GM12878 (cell line): Measurements from ENCODE around the gene STX8. TPM values are rescaled to one million over a fixed set of nuclear protein-coding genes. Genes with fewer than 3 reads are reported as not detected.

Experiments
- ATAC-seq: fragments of 200-7000 bp; cut with Tn5 transposase; 3 replicates; pipeline ENCODE4 v1.9.1; 2020; ENCODE audit warnings: mild to moderate bottlenecking, moderate library complexity
- BruUV-seq: library from RNA; stranded (reverse); fragments of 400-500 nt; replicated peaks from 2 replicates; lab custom pipeline; 2021; lab: Mats Ljungman, UMichigan
- CTCF ChIA-PET: fragments of 300-600 bp; sonication (Branson Sonifier 250); formaldehyde crosslinking; extraction: SDS; loops from one replicate; lab custom pipeline; 2021; ENCODE audit warnings: inconsistent platforms; lab: Yijun Ruan, JAX
- POLR2A ChIA-PET: fragments of 350-600 bp; formaldehyde crosslinking; extraction: SDS; loops from one replicate; lab custom pipeline; 2021; ENCODE audit warnings: inconsistent platforms; lab: Charles Lee
- RAD21 ChIA-PET: fragments of 300-600 bp; sonication (Branson Sonifier 250); formaldehyde crosslinking; loops from one replicate; lab custom pipeline; 2023; ENCODE audit warnings: antibody characterized with exemption; ENCODE audit not compliant: unreplicated experiment; lab: Charles Lee
- SMC1A ChIA-PET: fragments of 300-600 bp; sonication (Branson Sonifier 250); formaldehyde crosslinking; loops from one replicate; lab custom pipeline; 2023; ENCODE audit not compliant: unreplicated experiment, uncharacterized antibody; lab: Charles Lee
- DNase-seq: peaks from one replicate; pipeline ENCODE4 v3.0.0-alpha.2; 2011; ENCODE audit warnings: low read depth, low spot score
- FAIRE-seq: peaks from 3 replicates; lab custom pipeline; 2011; peaks lifted over from hg19 to GRCh38; lab: Jason Lieb, UNC
- H2AFZ ChIP-seq: 2 replicates; pipeline ENCODE4 v1.6.0; 2011; ENCODE audit warnings: low read depth, low read length, control low read depth; ENCODE audit not compliant: control insufficient read depth
- H3K27ac ChIP-seq: 2 replicates; pipeline ENCODE4 v1.5.1; 2011; ENCODE audit warnings: control low read depth; ENCODE audit not compliant: control insufficient read depth, insufficient read depth
- H3K27me3 ChIP-seq, 2 experiments: replicated peaks in 1 of 2; 2 replicates each; pipeline versions ENCODE4 v1.6.0 to v1.6.1; 2011; ENCODE audit warnings: low read length in 1 of 2; ENCODE audit not compliant: control insufficient read depth in 2 of 2, insufficient read depth in 2 of 2
- H3K36me3 ChIP-seq, 2 experiments: 2 replicates each; pipeline ENCODE4 v1.5.1; 2011; ENCODE audit warnings: low read length in 1 of 2; ENCODE audit not compliant: control insufficient read depth in 2 of 2, insufficient read depth in 2 of 2
- H3K4me1 ChIP-seq: 2 replicates; pipeline ENCODE4 v1.6.1; 2011; ENCODE audit warnings: mild to moderate bottlenecking, low read length, moderate library complexity, mixed read lengths; ENCODE audit not compliant: control insufficient read depth, insufficient read depth
- H3K4me2 ChIP-seq: 2 replicates; pipeline ENCODE4 v1.6.0; 2011; ENCODE audit warnings: control low read depth; ENCODE audit not compliant: control insufficient read depth, insufficient read depth
- H3K4me3 ChIP-seq: fragments of 200-600 bp; sonication (generic); 2 replicates; pipeline ENCODE4 v1.5.1; 2016
- H3K79me2 ChIP-seq: 2 replicates; pipeline ENCODE4 v1.6.0; 2011; ENCODE audit warnings: low read length; ENCODE audit not compliant: control insufficient read depth, insufficient read depth
- H3K9ac ChIP-seq: 2 replicates; pipeline ENCODE4 v1.8.0; 2011; ENCODE audit warnings: low read length, control low read depth, mixed read lengths; ENCODE audit not compliant: control insufficient read depth, insufficient read depth
- H3K9me3 ChIP-seq: replicated peaks from 3 replicates; pipeline ENCODE4 v1.5.1; 2011; ENCODE audit warnings: mild to moderate bottlenecking, low read length; ENCODE audit not compliant: control insufficient read depth, insufficient read depth
- H4K20me1 ChIP-seq: 2 replicates; pipeline ENCODE4 v1.6.0; 2011; ENCODE audit not compliant: control insufficient read depth, insufficient read depth
- BACH1 ChIP-seq: fragments of 450-650 bp; IDR thresholded peaks from 2 replicates; pipeline ENCODE4 v1.6.1; 2017; ENCODE audit warnings: mild to moderate bottlenecking, borderline replicate concordance
- CHD1 ChIP-seq: IDR thresholded peaks from 2 replicates; pipeline ENCODE4 v1.6.1; 2012; ENCODE audit warnings: low read depth, low read length, improper control_type of control experiment
- FOXK2 ChIP-seq: fragments of 450-650 bp; IDR thresholded peaks from 2 replicates; pipeline ENCODE4 v1.6.1; 2017; ENCODE audit warnings: mild to moderate bottlenecking, moderate library complexity
- GATAD2B ChIP-seq: fragments of 450-650 bp; conservative IDR thresholded peaks from 2 replicates; pipeline ENCODE4 v1.6.1; 2017; ENCODE audit warnings: low read depth, mild to moderate bottlenecking, moderate library complexity
- KAT2A ChIP-seq: conservative IDR thresholded peaks from 2 replicates; pipeline ENCODE4 v1.6.1; 2011; ENCODE audit warnings: low read depth, low read length; ENCODE audit not compliant: control insufficient read depth
- SREBF1 ChIP-seq: IDR thresholded peaks from 2 replicates; pipeline ENCODE4 v1.6.1; 2012; ENCODE audit warnings: mild to moderate bottlenecking, low read length
- YBX1 ChIP-seq: fragments of 450-650 bp; IDR thresholded peaks from 2 replicates; pipeline ENCODE4 v1.6.1; 2016; ENCODE audit warnings: antibody characterized with exemption
- WGBS: methylation state at CpG from one replicate; pipeline ENCODE4 v1.1.6; 2016; ENCODE audit warnings: low lambda C conversion rate; ENCODE audit not compliant: insufficient replicate concordance, insufficient coverage; ENCODE audit errors: missing lambda C conversion rate; 5-methylcytosine and 5-hydroxymethylcytosine counted together
- in situ Hi-C: fragments of 300-500 bp; cut with MboI; formaldehyde crosslinking; loops from 9 replicates; pipeline ENCODE4 v1.14.3; 2018; ENCODE audit warnings: mixed read lengths
- intact Hi-C: fragments of 100-400 bp; cut with micrococcal nuclease; formaldehyde crosslinking; loops from one replicate; pipeline ENCODE4 v1.14.2; 2022; ENCODE audit not compliant: unreplicated experiment
- polyA plus RNA-seq, 11 experiments: library from polyadenylated mRNA; depleted of rRNA in 4 of 11; unstranded in 6 of 11; stranded (reverse) in 5 of 11; fragments of >200 nt; fragmentation: Nextera tagmentation in 4 of 11; fragmentation: Illumina TruSeq in 1 of 11; extraction: Ambion mirVana in 4 of 11; extraction: Trizol in 1 of 11; gene quantifications; 1 replicate in 1 of 11; 2 replicates in 10 of 11; pipeline versions ENCODE4 v1.2.1 to v1.2.3, GENCODE V29; 2011 to 2016; ENCODE audit warnings: inconsistent platforms in 2 of 11, missing spikeins in 2 of 11, low read depth in 1 of 11
- total RNA-seq, 4 experiments: library from RNA; depleted of rRNA in 3 of 4; stranded (reverse); fragments of >200 nt in 3 of 4; fragmentation: Illumina TruSeq in 1 of 4; extraction: Trizol in 1 of 4; gene quantifications; 2 replicates each; pipeline versions ENCODE4 v1.2.1 to v1.2.3, GENCODE V29; 2013 to 2021

The STX8 gene
- total and polyA plus RNA-seq, 10 of the 15 experiments (the other 5 are each of a cell fraction or from before 2014, with no cell fraction given) = 47.9 to 151 (median 72.9) TPM

DNA sequence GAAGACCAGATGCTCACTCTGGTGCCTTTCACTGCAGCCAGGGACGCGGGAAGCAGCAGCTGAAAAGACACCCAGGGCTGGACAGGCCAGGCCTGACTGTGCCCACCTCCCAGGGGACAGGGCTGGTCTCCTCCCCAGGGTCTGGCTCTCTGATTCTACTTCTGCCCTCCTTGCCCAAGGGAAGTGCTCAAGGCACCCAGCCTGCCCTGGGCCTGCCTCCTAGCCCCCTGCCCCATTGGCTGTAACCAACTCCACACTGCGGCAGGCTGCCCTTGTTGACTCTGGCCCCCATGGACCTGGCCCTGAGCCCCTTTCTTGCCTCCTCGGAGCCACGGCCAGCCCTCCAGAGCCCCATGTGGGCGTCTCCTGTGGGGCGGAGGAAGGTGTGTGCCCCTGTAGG is 341.9 kb downstream of the STX8 start:
- H3K4me1 ChIP-seq = no peaks in the 10 kb centered on the region
- no peak overlapping the region for H3K9ac ChIP-seq
- ChIA-PET SMC1A (no interaction called here), RAD21 (no interaction called here)
- intact Hi-C loops = no loop called here
- H3K27me3 ChIP-seq = peaks cover 0 to 6% of the 10 kb centered on the region in 2 experiments; a peak in 1 of 4 replicates
- TF ChIP-seq GATAD2B = no peak
- TF ChIP-seq SREBF1 = no peak
- TF ChIP-seq KAT2A = no peak
- no peak for TF ChIP-seq BACH1
- TF ChIP-seq CHD1 = no peak
- TF ChIP-seq YBX1 = no peak
- TF ChIP-seq, all 136 proteins: peak for 0
- POLR2A ChIA-PET = no interaction called here
- Histone ChIP-seq H3K9me3 (no peaks in the 10 kb centered on the region), H3K4me2 (no peak overlapping the region), H3K79me2 (no peaks in the 10 kb centered on the region), H3K36me3 (no peaks in the 10 kb centered on the region), H4K20me1 (0 out of 2 replicates have a peak, but pooled peaks cover 2% of the 10 kb centered on the region), H3K4me3 (no peak overlapping the region), H3K27ac (no peak overlapping the region), H2AFZ (no peak overlapping the region)
- in situ Hi-C loops = no loop called here
- no TSS peak for BruUV-seq
- 33% methylated on average over 7 of the region's 7 CpGs for WGBS
- ATAC-seq = no peak
- CTCF ChIA-PET = no interaction called here
- FAIRE-seq = no peak
- no peak for DNase-seq

DNA sequence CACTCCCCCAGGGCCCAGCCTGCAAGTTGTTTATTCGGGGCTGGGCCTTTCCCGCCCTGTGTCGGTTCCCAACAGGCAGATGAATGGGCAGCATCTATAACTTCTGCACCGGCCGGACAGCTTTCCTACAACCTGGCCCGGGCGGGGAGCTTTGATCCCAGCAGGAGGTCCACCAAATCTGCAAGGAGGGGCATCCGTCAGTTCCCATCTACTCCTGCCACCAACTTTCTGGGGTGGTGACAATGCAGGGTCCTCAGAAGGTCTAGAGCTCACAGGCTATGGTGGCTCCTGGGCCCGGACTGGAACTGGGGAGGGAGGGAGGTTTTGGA is 342.4 kb downstream of the STX8 start:
- 26% methylated on average over 9 of the region's 9 CpGs for WGBS
- no peaks in the 10 kb centered on the region for H3K36me3 ChIP-seq
- RAD21 ChIA-PET = no interaction called here
- TF ChIP-seq FOXK2 = no peak
- TF ChIP-seq, all 136 proteins: peak for 0
- in situ Hi-C loops (no loop called here), intact Hi-C loops (no loop called here)
- CTCF ChIA-PET = no interaction called here
- Histone ChIP-seq H3K9me3 (no peaks in the 10 kb centered on the region), H3K27me3 (peaks cover 0 to 6% of the 10 kb centered on the region in 2 experiments; a peak in 1 of 4 replicates), H3K4me3 (no peak overlapping the region), H2AFZ (no peak overlapping the region), H4K20me1 (0 out of 2 replicates have a peak, but pooled peaks cover 2% of the 10 kb centered on the region), H3K4me2 (no peak overlapping the region), H3K27ac (no peak overlapping the region), H3K9ac (no peak overlapping the region), H3K79me2 (no peaks in the 10 kb centered on the region), H3K4me1 (no peaks in the 10 kb centered on the region)
- SMC1A ChIA-PET = no interaction called here
- DNase-seq (no peak), FAIRE-seq (no peak), ATAC-seq (no peak)
- BruUV-seq = no TSS peak
- POLR2A ChIA-PET = no interaction called here
